Measurements from ENCODE around the gene CACNA2D1. TPM values are rescaled to one million over a fixed set of nuclear protein-coding genes. Genes with fewer than 3 reads are reported as not detected.

CACNA2D1 gene
- total RNA-seq, 2 donors from 2014 or later = 5.4 to 32.0 TPM

DNA sequence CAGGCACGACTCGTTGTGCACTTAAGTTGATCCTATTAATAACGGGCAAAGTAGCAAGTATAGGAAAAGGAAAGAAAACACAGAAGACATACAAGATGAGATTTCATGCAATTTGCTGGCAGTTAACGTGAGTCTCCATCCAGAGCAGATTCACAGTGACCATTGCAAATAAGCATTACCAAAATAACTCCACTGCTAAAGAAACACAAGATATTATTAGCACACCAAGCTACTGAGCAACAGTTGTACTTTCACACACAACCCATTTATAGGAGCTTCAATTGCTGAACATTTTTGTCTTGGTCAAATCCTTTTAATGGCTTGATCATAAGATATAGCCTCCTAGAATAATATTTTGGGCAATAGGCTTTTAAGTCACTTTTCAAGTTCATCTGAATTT lies 486.1 kb downstream of the CACNA2D1 start:
- 54 to 62% methylated on average over 4 of the region's 4 CpGs for WGBS, 2 donors
- Histone ChIP-seq H3K9me3 (no peaks in the 10 kb centered on the region), H3K27me3 (no peaks in the 10 kb centered on the region), H3K36me3 (replicated peaks in 1 of 2; ENCODE audit: insufficient read depth in 1 of 2, low read depth in 2 of 2) (no peaks in the 10 kb centered on the region), H3K4me1 (no peaks in the 10 kb centered on the region), H3K27ac (no peak overlapping the region), H3K4me3 (no peak overlapping the region)
- intact Hi-C loops (cut with DNase I) = no loop called here
- ATAC-seq (no peak), DNase-seq (no peak)
- TF ChIP-seq POLR2A (IDR thresholded peaks at IDR 0.05) = no peak
- TF ChIP-seq, protein P1, sequence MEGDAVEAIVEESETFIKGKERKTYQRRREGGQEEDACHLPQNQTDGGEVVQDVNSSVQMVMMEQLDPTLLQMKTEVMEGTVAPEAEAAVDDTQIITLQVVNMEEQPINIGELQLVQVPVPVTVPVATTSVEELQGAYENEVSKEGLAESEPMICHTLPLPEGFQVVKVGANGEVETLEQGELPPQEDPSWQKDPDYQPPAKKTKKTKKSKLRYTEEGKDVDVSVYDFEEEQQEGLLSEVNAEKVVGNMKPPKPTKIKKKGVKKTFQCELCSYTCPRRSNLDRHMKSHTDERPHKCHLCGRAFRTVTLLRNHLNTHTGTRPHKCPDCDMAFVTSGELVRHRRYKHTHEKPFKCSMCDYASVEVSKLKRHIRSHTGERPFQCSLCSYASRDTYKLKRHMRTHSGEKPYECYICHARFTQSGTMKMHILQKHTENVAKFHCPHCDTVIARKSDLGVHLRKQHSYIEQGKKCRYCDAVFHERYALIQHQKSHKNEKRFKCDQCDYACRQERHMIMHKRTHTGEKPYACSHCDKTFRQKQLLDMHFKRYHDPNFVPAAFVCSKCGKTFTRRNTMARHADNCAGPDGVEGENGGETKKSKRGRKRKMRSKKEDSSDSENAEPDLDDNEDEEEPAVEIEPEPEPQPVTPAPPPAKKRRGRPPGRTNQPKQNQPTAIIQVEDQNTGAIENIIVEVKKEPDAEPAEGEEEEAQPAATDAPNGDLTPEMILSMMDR (IDR thresholded peaks at IDR 0.05) = no peak

DNA sequence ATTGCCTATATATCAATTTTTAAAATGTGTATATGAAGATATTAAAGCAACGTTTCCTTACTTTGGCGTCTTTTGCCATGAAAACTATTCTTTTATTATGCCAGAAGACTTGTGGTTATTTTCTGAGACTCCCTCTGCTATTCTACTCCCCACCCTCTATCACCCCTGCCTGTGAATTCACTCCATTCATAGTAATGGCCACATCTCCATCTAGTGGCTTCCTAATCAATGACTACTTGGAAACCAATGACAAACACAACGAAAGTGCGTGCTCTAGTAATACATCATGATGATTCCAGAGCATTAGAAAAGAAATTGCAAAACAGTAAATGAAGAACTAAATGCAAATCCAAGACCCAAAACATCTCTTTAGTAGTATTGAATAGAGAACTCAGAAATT lies 487.1 kb downstream of the CACNA2D1 start:
- ATAC-seq (no peak), DNase-seq (peak in 1 of 4 donors; percentile 16)
- intact Hi-C loops (cut with DNase I) = no loop called here
- Histone ChIP-seq H3K27me3 (no peaks in the 10 kb centered on the region), H3K4me1 (no peaks in the 10 kb centered on the region), H3K27ac (no peak overlapping the region), H3K36me3 (replicated peaks in 1 of 2; ENCODE audit: insufficient read depth in 1 of 2, low read depth in 2 of 2) (no peaks in the 10 kb centered on the region), H3K9me3 (no peaks in the 10 kb centered on the region), H3K4me3 (no peak overlapping the region)
- TF ChIP-seq, protein P1 (IDR thresholded peaks at IDR 0.05) = peak in 6 of 7 experiments; percentile 19 to 61 (median 38)
- no peak for TF ChIP-seq POLR2A (IDR thresholded peaks at IDR 0.05)
- 17% methylated on average over 4 of the region's 4 CpGs for WGBS, 2 donors

DNA sequence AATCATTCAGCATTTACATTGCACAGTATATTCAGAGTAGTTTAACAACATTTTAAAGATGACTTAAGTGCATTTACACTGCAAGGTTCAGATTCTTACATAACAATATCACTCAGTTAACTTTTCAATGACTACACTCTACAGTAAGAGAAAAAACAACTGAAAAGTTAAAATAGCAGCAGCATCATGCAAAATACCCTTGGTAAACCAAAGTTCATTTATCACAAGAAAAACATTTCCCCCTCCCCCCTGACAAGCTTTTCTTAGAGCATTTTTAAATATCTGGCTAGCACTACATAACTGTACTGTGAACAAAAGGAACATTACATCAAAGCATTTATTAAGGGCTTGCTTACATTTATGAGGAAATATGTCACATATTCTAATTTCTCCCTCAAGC lies 494.3 kb downstream of the CACNA2D1 start:
- no peak overlapping the region for H3K4me3 ChIP-seq
- no peak for ATAC-seq
- intact Hi-C loops (cut with DNase I) = no loop called here
- H3K36me3 ChIP-seq (replicated peaks in 1 of 2; ENCODE audit: insufficient read depth in 1 of 2, low read depth in 2 of 2) = no peaks in the 10 kb centered on the region
- DNase-seq = no peak
- H3K27me3 ChIP-seq = no peaks in the 10 kb centered on the region
- no peak for TF ChIP-seq POLR2A (IDR thresholded peaks at IDR 0.05)
- TF ChIP-seq, protein P1 (IDR thresholded peaks at IDR 0.05) = no peak
- peaks cover 6% of the 10 kb centered on the region for H3K4me1 ChIP-seq
- H3K9me3 ChIP-seq = no peaks in the 10 kb centered on the region
- H3K27ac ChIP-seq = no peak overlapping the region

DNA sequence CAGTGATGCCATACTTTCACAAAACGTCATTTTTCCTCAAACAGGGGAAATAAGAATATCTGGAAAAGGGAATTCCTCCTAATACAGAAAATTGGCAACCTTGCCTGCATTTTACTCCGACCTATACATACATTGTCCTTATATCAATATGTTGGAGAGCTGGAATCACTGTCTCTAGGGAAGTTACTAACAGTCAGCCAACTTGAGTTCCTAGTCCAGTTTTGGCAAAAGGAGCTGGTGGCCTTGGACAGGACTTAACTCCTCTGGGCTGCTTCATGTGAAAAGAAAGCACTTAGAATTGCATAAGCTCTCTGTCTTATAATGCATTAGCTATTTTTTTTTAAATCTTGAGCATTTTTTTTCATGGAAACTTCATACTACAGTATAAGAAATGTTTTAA lies 499.5 kb downstream of the CACNA2D1 start:
- no peak overlapping the region for H3K4me3 ChIP-seq
- no peak overlapping the region for H3K27ac ChIP-seq
- TF ChIP-seq POLR2A (IDR thresholded peaks at IDR 0.05) = no peak
- TF ChIP-seq, protein P1 (IDR thresholded peaks at IDR 0.05) = no peak
- intact Hi-C loops (cut with DNase I) = no loop called here
- ATAC-seq (peak; percentile 27), DNase-seq (peak in 2 of 4 donors; percentile 3 to 28)
- WGBS, 2 donors = 18 to 32% methylated on average over 2 of the region's 2 CpGs
- H3K4me1 ChIP-seq = peaks cover 6% of the 10 kb centered on the region
- no peaks in the 10 kb centered on the region for H3K27me3 ChIP-seq
- no peaks in the 10 kb centered on the region for H3K9me3 ChIP-seq
- no peaks in the 10 kb centered on the region for H3K36me3 ChIP-seq (replicated peaks in 1 of 2; ENCODE audit: insufficient read depth in 1 of 2, low read depth in 2 of 2)

DNA sequence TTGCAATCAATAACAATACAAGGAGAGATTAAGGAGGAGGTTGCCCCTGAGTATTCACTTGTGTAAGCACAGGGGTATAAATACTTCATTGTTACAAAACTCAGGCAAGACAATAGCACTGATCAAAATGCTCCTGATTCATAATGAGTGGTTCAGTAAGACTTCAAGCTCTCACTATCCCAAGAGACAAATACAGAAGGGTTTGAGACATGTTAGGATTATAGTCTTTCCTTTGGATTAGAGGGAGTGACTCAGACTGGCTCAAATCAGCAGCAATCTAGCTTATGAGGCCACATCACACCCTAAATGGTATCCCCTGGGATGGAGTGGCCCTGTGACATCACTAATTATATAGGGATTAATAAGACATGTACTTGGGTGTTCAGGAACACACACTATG lies 506.5 kb downstream of the CACNA2D1 start:
- intact Hi-C loops (cut with DNase I) = no loop called here
- H3K9me3 ChIP-seq = no peaks in the 10 kb centered on the region
- H3K27me3 ChIP-seq = no peaks in the 10 kb centered on the region
- no peak for DNase-seq
- no peak overlapping the region for H3K27ac ChIP-seq
- no peak for ATAC-seq
- H3K4me1 ChIP-seq = no peaks in the 10 kb centered on the region
- H3K4me3 ChIP-seq = no peak overlapping the region
- no peaks in the 10 kb centered on the region for H3K36me3 ChIP-seq (replicated peaks in 1 of 2; ENCODE audit: insufficient read depth in 1 of 2, low read depth in 2 of 2)
- TF ChIP-seq POLR2A (IDR thresholded peaks at IDR 0.05) = no peak
- TF ChIP-seq, protein P1 (IDR thresholded peaks at IDR 0.05) = no peak
